Adrenal gland (tissue), 5 donors: ENCODE results near the gene PROM1.

Source experiments
- CTCF ChIP-seq, 6 experiments: fragments of 450-650 bp in 4 of 6; fragments of 200-600 bp in 2 of 6; sonication (generic) in 1 of 6; IDR thresholded peaks; 1 replicate in 5 of 6; 2 replicates in 1 of 6; pipeline versions ENCODE4 v1.5.1 to v1.8.0; 2016 to 2021; ENCODE audit warnings: antibody characterized with exemption in 6 of 6, mild to moderate bottlenecking in 2 of 6, moderate library complexity in 1 of 6
- POLR2A ChIP-seq, 2 donors: fragments of 450-650 bp; IDR thresholded peaks; one replicate each; pipeline ENCODE4 v1.6.1; 2017; ENCODE audit warnings: antibody characterized with exemption in 2 of 2, mild to moderate bottlenecking in 2 of 2, moderate library complexity in 1 of 2
- donor health status: DM: no; HTN: no; CAD: no.

- TF ChIP-seq POLR2A (IDR thresholded peaks at IDR 0.05) (no peak), CTCF (IDR thresholded peaks at IDR 0.05) (no peak)
These were observed 119.7 kb downstream of the PROM1 start for GRCh38 chr4:15964159-15964558.
